HG03442 (cell line): ENCODE results near the gene ACOT4.
A peak's percentile ranks its signal among the peaks of the same experiment; 100 is the strongest.
"Not testable (repeated sequence)": the region's sequence is repeated elsewhere in the genome, so short reads cannot be mapped to it uniquely, and the experiment has no call there.

ENCODE experiments used
- ATAC-seq: cut with Tn5 transposase; IDR thresholded peaks from one replicate; pipeline ENCODE4 v1.9.1; 2021; ENCODE audit warnings: mild to moderate bottlenecking, moderate library complexity; ENCODE audit not compliant: unreplicated experiment

ACOT4 gene

GRCh38 chr14:73591690-73592449 lies at the start of gene ACOT4:
Gene ACOT4, plus strand, starts transcription at chr14:73591873. Its CDS starts 87 bp downstream, at chr14:73591960.
- ATAC-seq = no peak

- not testable (repeated sequence) for ATAC-seq
Observed at GRCh38 chr14:73542961-73543360, 48.7 kb upstream of the ACOT4 start.

GRCh38 chr14:73545353-73545752 lies 46.3 kb upstream of the ACOT4 start:
- ATAC-seq = not testable (repeated sequence)

- not testable (repeated sequence) for ATAC-seq
Observed at GRCh38 chr14:73549097-73549496, 42.6 kb upstream of the ACOT4 start.

GRCh38 chr14:73549889-73550524 lies 41.7 kb upstream of the ACOT4 start:
- not testable (repeated sequence) for ATAC-seq

GRCh38 chr14:73553845-73554244 lies 37.8 kb upstream of the ACOT4 start:
- ATAC-seq = no peak

- ATAC-seq = not testable (repeated sequence)
Observed at GRCh38 chr14:73557201-73557600, 34.5 kb upstream of the ACOT4 start.

GRCh38 chr14:73558238-73558637 lies 33.4 kb upstream of the ACOT4 start:
- ATAC-seq = not testable (repeated sequence)

GRCh38 chr14:73562256-73562655 lies 29.4 kb upstream of the ACOT4 start:
- ATAC-seq = not testable (repeated sequence)

- not testable (repeated sequence) for ATAC-seq
Observed at GRCh38 chr14:73562696-73563095, 29.0 kb upstream of the ACOT4 start.

GRCh38 chr14:73566431-73566830 lies 25.2 kb upstream of the ACOT4 start:
- ATAC-seq = not testable (repeated sequence)

- ATAC-seq = not testable (repeated sequence)
Observed at GRCh38 chr14:73566935-73567334, 24.7 kb upstream of the ACOT4 start.

GRCh38 chr14:73567358-73567757 lies 24.3 kb upstream of the ACOT4 start:
- no peak for ATAC-seq

- ATAC-seq = no peak
Observed at GRCh38 chr14:73567951-73568885, 23.5 kb upstream of the ACOT4 start.

GRCh38 chr14:73568886-73569184 lies 22.8 kb upstream of the ACOT4 start:
- not testable (repeated sequence) for ATAC-seq

GRCh38 chr14:73569185-73569958 lies 22.3 kb upstream of the ACOT4 start, which contains the start of gene ACOT2:
Gene ACOT2, plus strand, starts transcription at chr14:73569213. Its CDS starts 28 bp downstream, at chr14:73569241.
- ATAC-seq = peak; percentile 59

- ATAC-seq = not testable (repeated sequence)
Observed at GRCh38 chr14:73570913-73571312, 20.8 kb upstream of the ACOT4 start.

GRCh38 chr14:73573034-73573433 lies 18.6 kb upstream of the ACOT4 start:
- ATAC-seq = not testable (repeated sequence)

GRCh38 chr14:73573740-73574139 lies 17.9 kb upstream of the ACOT4 start:
- not testable (repeated sequence) for ATAC-seq

GRCh38 chr14:73574251-73574650 lies 17.4 kb upstream of the ACOT4 start:
- ATAC-seq = not testable (repeated sequence)
